ENCODE results near the gene TSPAN17.

- TF ChIP-seq CTCF (IDR thresholded peaks at IDR 0.05): no peak
- no peak for TF ChIP-seq POLR2A (IDR thresholded peaks at IDR 0.05)
Observed at GRCh38 chr5:176631383-176632200, 15.7 kb upstream of the TSPAN17 start.
